Activated B cell treated with CpG ODN at 0.5 μM for 24 hours (primary cell): ENCODE results near the gene DIAPH3. TPM values are rescaled to one million over a fixed set of nuclear protein-coding genes. Genes with fewer than 3 reads are reported as not detected.

Source experiments
- ATAC-seq: fragments of 200-7000 bp; cut with Tn5 transposase; one replicate; pipeline ENCODE4 v1.10.0; 2021; ENCODE audit warnings: low read depth, mild to moderate bottlenecking, moderate library complexity
- CTCF ChIA-PET: fragments of 350-600 bp; sonication (Branson Sonifier 250); formaldehyde crosslinking; loops from one replicate; lab custom pipeline; 2021; ENCODE audit warnings: antibody characterized with exemption; lab: Charles Lee
- POLR2A ChIA-PET: fragments of 350-600 bp; sonication (Branson Sonifier 250); formaldehyde crosslinking; loops from one replicate; lab custom pipeline; 2021; ENCODE audit warnings: antibody characterized with exemption; lab: Charles Lee
- DNase-seq: peaks from one replicate; pipeline ENCODE4 v3.0.0; 2022
- H3K27ac Mint-ChIP-seq: one replicate; pipeline ENCODE4 v1.8.0; 2020; ENCODE audit warnings: mixed read lengths
- H3K27me3 Mint-ChIP-seq: one replicate; pipeline ENCODE4 v1.8.0; 2021; ENCODE audit warnings: mixed read lengths
- H3K36me3 Mint-ChIP-seq: one replicate; pipeline ENCODE4 v1.8.0; 2021; ENCODE audit warnings: low read depth, mixed read lengths
- H3K4me1 Mint-ChIP-seq: one replicate; pipeline ENCODE4 v1.8.0; 2021; ENCODE audit warnings: mixed read lengths
- H3K4me3 Mint-ChIP-seq: one replicate; pipeline ENCODE4 v1.8.0; 2020; ENCODE audit warnings: mild to moderate bottlenecking, mixed read lengths
- H3K9me3 Mint-ChIP-seq: one replicate; pipeline ENCODE4 v1.8.0; 2020; ENCODE audit warnings: mixed read lengths
- intact Hi-C: fragments of 100-400 bp; cut with micrococcal nuclease; formaldehyde crosslinking; loops from one replicate; pipeline ENCODE4 v1.15.1; 2024
- total RNA-seq: library from RNA; stranded (reverse); gene quantifications from 2 replicates; pipeline ENCODE4 v1.2.3, GENCODE V29; 2022
- TF ChIP-seq, protein P1 (sequence below): fragments of 200-600 bp; IDR thresholded peaks from one replicate; pipeline ENCODE4 v1.8.0; 2022; ENCODE audit warnings: antibody characterized with exemption, mild to moderate bottlenecking

DIAPH3 gene
- total RNA-seq, 1 donor from 2014 or later: 0.38 TPM

DNA sequence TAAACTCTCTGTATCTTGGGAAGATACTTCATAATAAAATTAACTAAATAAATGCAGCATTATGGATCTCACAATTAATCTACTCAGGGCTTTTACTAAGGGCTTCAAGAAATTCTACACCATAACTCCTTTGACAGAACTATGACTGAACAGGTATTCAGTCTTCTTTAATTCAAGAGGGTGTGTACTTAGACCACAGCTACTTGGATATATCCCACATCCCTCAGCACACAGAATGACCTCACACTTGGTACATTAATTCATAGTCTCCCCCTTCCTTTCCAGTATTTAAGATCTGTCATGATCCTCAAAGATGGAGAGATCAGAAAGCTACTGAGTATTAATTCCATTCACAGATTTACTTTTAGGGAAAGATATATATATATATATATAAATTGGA is 11.6 kb downstream of the DIAPH3 start:
- ATAC-seq: no peak
- peaks cover 2% of the 10 kb centered on the region for H3K4me1 Mint-ChIP-seq
- CTCF ChIA-PET: no interaction called here

DNA sequence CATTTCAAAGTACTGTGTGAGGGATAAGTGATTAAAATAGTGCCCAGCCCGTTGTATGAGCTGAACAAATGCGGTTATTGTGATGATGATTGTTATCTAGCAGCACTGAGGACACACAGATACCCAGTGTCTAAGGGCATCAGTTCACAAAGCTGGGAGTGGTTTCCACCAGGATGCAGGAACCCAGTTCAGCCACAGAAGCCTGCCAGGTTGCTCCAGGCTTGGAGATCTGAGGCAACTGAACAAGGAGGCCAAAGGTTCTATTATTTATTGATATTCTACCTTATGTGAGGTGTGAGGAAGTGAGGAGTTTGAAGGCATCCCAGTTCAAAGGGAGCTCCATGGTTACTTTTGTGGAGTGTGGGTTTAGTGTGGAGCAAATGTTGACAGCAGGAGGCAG is 13.2 kb downstream of the DIAPH3 start:
- CTCF ChIA-PET: no interaction called here
- DNase-seq (no peak), ATAC-seq (no peak)
- peaks cover 2% of the 10 kb centered on the region for H3K4me1 Mint-ChIP-seq
- no peaks in the 10 kb centered on the region for H3K27me3 Mint-ChIP-seq
- H3K4me3 Mint-ChIP-seq: no peak overlapping the region
- intact Hi-C loops: no loop called here
- H3K9me3 Mint-ChIP-seq: no peaks in the 10 kb centered on the region
- H3K36me3 Mint-ChIP-seq: no peaks in the 10 kb centered on the region
- no peak overlapping the region for H3K27ac Mint-ChIP-seq
- POLR2A ChIA-PET: no interaction called here
- TF ChIP-seq, protein P1, sequence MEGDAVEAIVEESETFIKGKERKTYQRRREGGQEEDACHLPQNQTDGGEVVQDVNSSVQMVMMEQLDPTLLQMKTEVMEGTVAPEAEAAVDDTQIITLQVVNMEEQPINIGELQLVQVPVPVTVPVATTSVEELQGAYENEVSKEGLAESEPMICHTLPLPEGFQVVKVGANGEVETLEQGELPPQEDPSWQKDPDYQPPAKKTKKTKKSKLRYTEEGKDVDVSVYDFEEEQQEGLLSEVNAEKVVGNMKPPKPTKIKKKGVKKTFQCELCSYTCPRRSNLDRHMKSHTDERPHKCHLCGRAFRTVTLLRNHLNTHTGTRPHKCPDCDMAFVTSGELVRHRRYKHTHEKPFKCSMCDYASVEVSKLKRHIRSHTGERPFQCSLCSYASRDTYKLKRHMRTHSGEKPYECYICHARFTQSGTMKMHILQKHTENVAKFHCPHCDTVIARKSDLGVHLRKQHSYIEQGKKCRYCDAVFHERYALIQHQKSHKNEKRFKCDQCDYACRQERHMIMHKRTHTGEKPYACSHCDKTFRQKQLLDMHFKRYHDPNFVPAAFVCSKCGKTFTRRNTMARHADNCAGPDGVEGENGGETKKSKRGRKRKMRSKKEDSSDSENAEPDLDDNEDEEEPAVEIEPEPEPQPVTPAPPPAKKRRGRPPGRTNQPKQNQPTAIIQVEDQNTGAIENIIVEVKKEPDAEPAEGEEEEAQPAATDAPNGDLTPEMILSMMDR: no peak

More for the DNA sequence above, 11.6 kb downstream of the DIAPH3 start:
- no peak overlapping the region for H3K27ac Mint-ChIP-seq
- intact Hi-C loops: no loop called here
- no peaks in the 10 kb centered on the region for H3K27me3 Mint-ChIP-seq
- TF ChIP-seq, protein P1: no peak
- no peaks in the 10 kb centered on the region for H3K36me3 Mint-ChIP-seq
- POLR2A ChIA-PET: no interaction called here
- no peaks in the 10 kb centered on the region for H3K9me3 Mint-ChIP-seq
- no peak for DNase-seq
- no peak overlapping the region for H3K4me3 Mint-ChIP-seq

DNA sequence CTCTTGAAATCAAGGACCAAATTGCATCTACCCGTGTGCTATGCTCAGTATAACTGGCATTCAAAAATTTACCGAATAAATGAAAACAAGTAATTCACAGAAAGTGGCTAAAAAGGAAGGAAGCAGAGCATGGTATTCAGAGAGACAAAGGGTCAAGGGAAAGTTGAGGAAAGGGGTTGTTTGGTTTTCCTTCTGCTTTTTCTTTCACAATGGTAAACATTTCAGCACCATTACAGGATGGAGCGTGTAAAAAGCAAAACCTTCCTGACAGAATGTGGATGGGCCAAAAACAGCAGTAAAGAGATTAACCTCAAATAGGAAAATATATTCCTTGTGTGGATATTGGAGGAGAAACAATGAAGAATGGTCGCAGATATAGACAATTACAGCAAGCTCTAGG is 14.8 kb downstream of the DIAPH3 start:
- Mint-ChIP-seq H3K36me3 (no peaks in the 10 kb centered on the region), H3K4me3 (no peak overlapping the region), H3K27me3 (no peaks in the 10 kb centered on the region), H3K4me1 (peaks cover 2% of the 10 kb centered on the region), H3K9me3 (no peaks in the 10 kb centered on the region), H3K27ac (no peak overlapping the region)
- TF ChIP-seq, protein P1: no peak
- ATAC-seq (no peak), DNase-seq (no peak)
- intact Hi-C loops: no loop called here
- CTCF ChIA-PET: no interaction called here
- POLR2A ChIA-PET: no interaction called here

DNA sequence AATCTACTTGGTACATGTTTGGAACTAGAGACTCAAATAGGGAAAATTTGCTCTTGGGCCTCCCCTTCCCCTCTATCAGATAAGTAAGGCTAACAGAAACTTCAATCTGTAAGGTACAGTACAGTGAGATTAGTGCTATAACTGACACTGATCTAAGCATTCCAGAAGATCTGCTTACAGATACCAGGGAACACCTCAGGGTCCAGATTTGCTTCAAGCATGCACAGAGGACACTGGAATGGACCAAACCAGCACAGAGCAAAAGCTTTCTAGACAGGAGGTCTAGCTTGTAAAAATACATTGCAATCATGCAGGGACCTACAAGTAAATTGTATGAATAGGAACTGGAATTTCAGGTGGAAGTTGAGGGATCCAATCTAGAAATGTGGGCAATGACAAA is 16.4 kb downstream of the DIAPH3 start:
- H3K9me3 Mint-ChIP-seq: no peaks in the 10 kb centered on the region
- no peaks in the 10 kb centered on the region for H3K36me3 Mint-ChIP-seq
- no peak for DNase-seq
- no peak for ATAC-seq
- TF ChIP-seq, protein P1: no peak
- POLR2A ChIA-PET: no interaction called here
- peaks cover 2% of the 10 kb centered on the region for H3K4me1 Mint-ChIP-seq
- H3K27ac Mint-ChIP-seq: no peak overlapping the region
- CTCF ChIA-PET: no interaction called here
- H3K4me3 Mint-ChIP-seq: no peak overlapping the region
- intact Hi-C loops: no loop called here
- H3K27me3 Mint-ChIP-seq: no peaks in the 10 kb centered on the region

DNA sequence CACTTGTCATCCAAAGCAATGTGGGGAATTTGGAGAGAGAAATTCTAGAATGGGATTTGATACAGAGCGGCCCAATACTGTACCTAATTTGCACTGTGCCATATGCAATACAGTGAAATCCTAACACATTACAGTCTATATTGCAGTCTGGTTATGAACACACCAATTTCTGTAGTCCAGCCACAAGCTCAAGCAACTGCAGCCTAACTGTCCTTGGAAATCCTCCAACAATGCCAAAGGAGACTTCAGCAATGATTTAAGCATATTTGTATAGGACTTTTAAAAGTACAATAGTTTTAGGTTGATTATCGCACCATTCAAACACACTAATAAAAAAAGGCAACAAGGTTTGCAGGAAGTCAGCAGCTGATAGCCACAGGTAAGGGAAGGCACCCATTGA is 17.3 kb downstream of the DIAPH3 start:
- DNase-seq: no peak
- intact Hi-C loops: no loop called here
- no peaks in the 10 kb centered on the region for H3K27me3 Mint-ChIP-seq
- ChIA-PET CTCF (no interaction called here), POLR2A (no interaction called here)
- no peak for ATAC-seq
- TF ChIP-seq, protein P1: no peak
- H3K36me3 Mint-ChIP-seq: no peaks in the 10 kb centered on the region
- peaks cover 2% of the 10 kb centered on the region for H3K4me1 Mint-ChIP-seq
- no peaks in the 10 kb centered on the region for H3K9me3 Mint-ChIP-seq
- no peak overlapping the region for H3K4me3 Mint-ChIP-seq
- no peak overlapping the region for H3K27ac Mint-ChIP-seq
